Thymus (tissue), 11 donors: Measurements from ENCODE around the gene XPNPEP1. TPM values are rescaled to one million over a fixed set of nuclear protein-coding genes. Genes with fewer than 3 reads are reported as not detected.

Source experiments
- DNase-seq, 9 donors: peaks; one replicate each; pipeline ENCODE4 v3.0.0-alpha.2; 2013; ENCODE audit warnings: low spot score in 9 of 9, low read depth in 6 of 9, missing footprints in 1 of 9
- H3K27ac ChIP-seq, 2 donors: one replicate each; pipeline ENCODE4 v1.5.1; 2013; ENCODE audit warnings: control low read depth in 1 of 2, low read depth in 1 of 2, low read length in 1 of 2, mild to moderate bottlenecking in 1 of 2, moderate library complexity in 1 of 2
- H3K27me3 ChIP-seq, 2 donors: one replicate each; pipeline ENCODE4 v1.5.1; 2013; ENCODE audit warnings: low read length in 1 of 2; ENCODE audit not compliant: control insufficient read depth in 2 of 2, insufficient read depth in 1 of 2
- H3K36me3 ChIP-seq, 2 donors: one replicate each; pipeline ENCODE4 v1.5.1; 2013; ENCODE audit warnings: low read length in 1 of 2, mild to moderate bottlenecking in 1 of 2, moderate library complexity in 1 of 2; ENCODE audit not compliant: control insufficient read depth in 2 of 2, insufficient read depth in 2 of 2
- H3K4me1 ChIP-seq, 2 donors: one replicate each; pipeline ENCODE4 v1.5.1; 2013; ENCODE audit warnings: low read length in 2 of 2; ENCODE audit not compliant: control insufficient read depth in 2 of 2, insufficient read depth in 2 of 2
- H3K4me3 ChIP-seq, 2 donors: one replicate each; pipeline ENCODE4 v1.5.1; 2013; ENCODE audit warnings: low read length in 2 of 2, control low read depth in 1 of 2, mild to moderate bottlenecking in 1 of 2
- H3K9me3 ChIP-seq, 2 donors: one replicate each; pipeline ENCODE4 v1.5.1; 2013; ENCODE audit warnings: low read length in 1 of 2, mild to moderate bottlenecking in 1 of 2; ENCODE audit not compliant: control insufficient read depth in 2 of 2, insufficient read depth in 1 of 2
- WGBS: extraction: QIAGEN DNeasy Blood & Tissue Kit; methylation state at CpG from one replicate; pipeline ENCODE4 v1.1.7; 2013; 5-methylcytosine and 5-hydroxymethylcytosine counted together
- polyA plus RNA-seq: library from polyadenylated mRNA; stranded (reverse); fragments of 200-250 nt; gene quantifications from one replicate; pipeline ENCODE4 v1.2.3, GENCODE V29; 2013
- total RNA-seq: library from RNA; stranded (reverse); fragments of 120-200 nt; gene quantifications from one replicate; pipeline ENCODE4 v1.2.4, GENCODE V29; 2013
- donor health status: healthy.

XPNPEP1 gene
- total and polyA plus RNA-seq, 2 donors: 41.0 to 44.2 TPM

GRCh38 chr10:109882251-109883057 is 40.9 kb downstream of the XPNPEP1 start:
- WGBS: 97% methylated on average over 8 of the region's 8 CpGs
- H3K36me3 ChIP-seq: peaks cover 11 to 31% of the 10 kb centered on the region in 2 donors

GRCh38 chr10:109881769-109882057 is 41.6 kb downstream of the XPNPEP1 start:
- Histone ChIP-seq H3K4me3 (no peak overlapping the region), H3K27ac (peak overlapping the region; percentile 64 to 92), H3K4me1 (peaks cover 27 to 45% of the 10 kb centered on the region in 2 donors), H3K36me3 (peaks cover 15 to 37% of the 10 kb centered on the region in 2 donors), H3K9me3 (no peaks in the 10 kb centered on the region), H3K27me3 (no peaks in the 10 kb centered on the region)
- DNase-seq: peak in 3 of 9 donors; percentile 36 to 68 (median 41)
- 55% methylated on average over 1 of the region's 1 CpG for WGBS

More at GRCh38 chr10:109882251-109883057, 40.9 kb downstream of the XPNPEP1 start:
- DNase-seq: no peak
- Histone ChIP-seq H3K27me3 (no peaks in the 10 kb centered on the region), H3K9me3 (no peaks in the 10 kb centered on the region), H3K4me1 (peaks cover 27 to 45% of the 10 kb centered on the region in 2 donors), H3K27ac (peak overlapping the region in 1 of 2 donors; percentile 92), H3K4me3 (no peak overlapping the region)

GRCh38 chr10:109880886-109881768 is 42.2 kb downstream of the XPNPEP1 start:
- 51% methylated on average over 8 of the region's 8 CpGs for WGBS
- H3K27me3 ChIP-seq: no peaks in the 10 kb centered on the region
- H3K36me3 ChIP-seq: peaks cover 15 to 40% of the 10 kb centered on the region in 2 donors
- peaks cover 27 to 45% of the 10 kb centered on the region in 2 donors for H3K4me1 ChIP-seq
- DNase-seq: peak; percentile 34 to 86 (median 65)
- no peaks in the 10 kb centered on the region for H3K9me3 ChIP-seq
- H3K27ac ChIP-seq: peak overlapping the region; percentile 74 to 92
- peak overlapping the region; percentile 11 to 26 for H3K4me3 ChIP-seq

- no peak for DNase-seq
- H3K36me3 ChIP-seq: peaks cover 17 to 48% of the 10 kb centered on the region in 2 donors
- H3K27ac ChIP-seq: no peak overlapping the region
- H3K4me1 ChIP-seq: peaks cover 24% of the 10 kb centered on the region in 2 donors
- WGBS: 98% methylated on average over 6 of the region's 6 CpGs
- H3K9me3 ChIP-seq: no peaks in the 10 kb centered on the region
- no peaks in the 10 kb centered on the region for H3K27me3 ChIP-seq
- no peak overlapping the region for H3K4me3 ChIP-seq
Measured at GRCh38 chr10:109877546-109877945, 45.8 kb downstream of the XPNPEP1 start.

- Histone ChIP-seq H3K4me3 (no peak overlapping the region), H3K27me3 (no peaks in the 10 kb centered on the region), H3K27ac (no peak overlapping the region), H3K9me3 (no peaks in the 10 kb centered on the region), H3K36me3 (peaks cover 20 to 45% of the 10 kb centered on the region in 2 donors), H3K4me1 (peaks cover 11 to 12% of the 10 kb centered on the region in 2 donors)
- DNase-seq: no peak
- WGBS: 97% methylated on average over 8 of the region's 8 CpGs
Measured at GRCh38 chr10:109875828-109876821, 47.2 kb downstream of the XPNPEP1 start.

GRCh38 chr10:109875151-109875568 is 48.2 kb downstream of the XPNPEP1 start:
- WGBS: 98% methylated on average over 7 of the region's 7 CpGs
- Histone ChIP-seq H3K4me1 (peaks cover 1 to 2% of the 10 kb centered on the region in 2 donors), H3K4me3 (no peak overlapping the region), H3K9me3 (no peaks in the 10 kb centered on the region), H3K27me3 (no peaks in the 10 kb centered on the region), H3K27ac (no peak overlapping the region), H3K36me3 (peaks cover 23 to 45% of the 10 kb centered on the region in 2 donors)
- no peak for DNase-seq

GRCh38 chr10:109871476-109871875 is 51.8 kb downstream of the XPNPEP1 start:
- peaks cover 22 to 65% of the 10 kb centered on the region in 2 donors for H3K36me3 ChIP-seq
- DNase-seq: no peak

GRCh38 chr10:109866995-109867635 is 56.2 kb downstream of the XPNPEP1 start:
- DNase-seq: no peak
- no peaks in the 10 kb centered on the region for H3K9me3 ChIP-seq
- no peaks in the 10 kb centered on the region for H3K27me3 ChIP-seq
- H3K36me3 ChIP-seq: peaks cover 24 to 61% of the 10 kb centered on the region in 2 donors
- no peak overlapping the region for H3K27ac ChIP-seq
- H3K4me3 ChIP-seq: no peak overlapping the region
- no peaks in the 10 kb centered on the region for H3K4me1 ChIP-seq
- WGBS: 96% methylated on average over 4 of the region's 4 CpGs

More at GRCh38 chr10:109871476-109871875, 51.8 kb downstream of the XPNPEP1 start:
- 98% methylated on average over 4 of the region's 4 CpGs for WGBS
- no peaks in the 10 kb centered on the region for H3K4me1 ChIP-seq
- H3K4me3 ChIP-seq: no peak overlapping the region
- no peaks in the 10 kb centered on the region for H3K9me3 ChIP-seq
- no peak overlapping the region for H3K27ac ChIP-seq
- H3K27me3 ChIP-seq: no peaks in the 10 kb centered on the region
